ENCODE data around the gene ZNF630. TPM values are rescaled to one million over a fixed set of nuclear protein-coding genes. Genes with fewer than 3 reads are reported as not detected.

ZNF630 gene
- polyA plus RNA-seq (2013, experiment 1 of 2) = 1.3 TPM
- polyA plus RNA-seq (2013, experiment 2 of 2) = 1.1 TPM

DNA sequence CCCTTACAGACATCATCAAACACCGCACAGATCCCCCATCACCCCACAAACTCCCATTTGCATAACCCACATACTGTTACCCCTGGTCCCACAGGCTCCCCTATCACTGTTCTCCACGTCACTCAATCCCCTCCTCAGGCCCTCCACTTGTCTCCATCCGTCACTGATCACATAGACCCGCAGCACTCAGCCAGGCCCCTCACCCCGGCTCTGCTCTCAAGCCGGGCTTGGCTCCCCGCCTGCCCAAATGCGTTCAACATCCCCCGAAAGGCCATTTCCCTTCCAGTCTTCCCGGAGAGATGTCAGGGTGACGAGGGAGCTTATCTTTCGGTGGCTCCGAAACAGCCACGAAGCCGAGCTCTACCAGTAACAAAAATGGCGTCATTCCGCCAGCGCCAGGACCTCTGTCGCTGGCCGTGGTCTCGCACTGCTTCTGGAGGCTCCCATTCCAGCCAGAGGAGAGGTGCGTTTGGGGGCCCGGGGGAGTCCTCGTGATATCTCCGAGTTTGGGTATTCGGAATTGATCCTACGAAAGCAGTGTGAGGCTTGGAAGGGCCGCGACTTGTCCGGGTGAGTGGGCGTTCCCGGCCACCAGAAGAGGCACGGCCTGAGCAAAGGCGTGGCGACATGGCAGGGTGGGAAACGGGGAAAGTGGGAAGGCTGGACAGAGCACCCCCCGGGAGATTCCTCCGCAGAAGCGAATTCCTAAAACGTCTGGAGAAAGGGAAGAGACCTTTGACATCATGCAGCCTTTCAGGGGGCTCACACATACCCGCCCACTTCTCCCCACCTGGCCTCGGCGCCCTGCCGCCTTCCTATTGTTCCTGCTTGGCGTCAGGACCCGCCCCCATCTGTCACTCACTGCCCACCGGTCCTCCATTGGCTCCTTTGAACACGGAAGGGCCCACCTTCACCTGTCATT lies at the start of gene ZNF630:
TSS of gene ZNF630 (minus strand) at position 577 of the 922 bp plus-strand sequence. CDS start 4,754 bp downstream, outside the sequence.
- no CpG with 5 or more reads among the region's 48 CpGs for WGBS, 2 donors (ENCODE audit: extremely low coverage in 2 of 2, insufficient read length in 2 of 2, insufficient replicate concordance in 1 of 2)
- no peaks in the 10 kb centered on the region for H3K36me3 ChIP-seq (replicated peaks in 1 of 2; ENCODE audit: control insufficient read depth in 2 of 2, insufficient read depth in 2 of 2, low read length in 2 of 2)
- DNase-seq (ENCODE audit: low spot score) = peak; percentile 41

DNA sequence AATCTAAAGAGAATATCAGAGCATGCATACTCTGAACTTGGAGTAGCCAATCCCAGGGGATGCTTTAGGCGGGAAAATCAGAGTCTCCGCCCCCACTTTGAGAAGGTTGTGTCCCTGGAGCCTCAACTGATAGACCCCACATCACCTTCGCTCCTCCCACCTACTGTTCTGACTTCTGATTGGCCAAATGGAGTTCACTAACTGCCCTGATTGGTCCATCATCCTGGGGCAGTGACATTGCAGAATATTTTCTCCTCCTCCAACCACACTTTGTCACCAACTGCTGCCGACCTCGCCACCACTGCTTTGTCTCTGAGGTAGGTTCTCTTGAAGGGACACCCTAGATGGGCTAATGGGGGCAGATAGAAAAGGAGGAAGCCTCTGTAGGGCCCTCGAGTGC lies 36.3 kb upstream of the ZNF630 start:
- Histone ChIP-seq H3K18ac (ENCODE audit: low read length) (no peak overlapping the region), H2AFZ (ENCODE audit: low read length) (no peak overlapping the region), H3K4me3 (ENCODE audit: low read length in 2 of 2) (no peak overlapping the region), H3K4ac (ENCODE audit: low read length) (no peak overlapping the region), H4K8ac (ENCODE audit: low read depth, low read length) (no peak overlapping the region), H3K79me1 (ENCODE audit: low read depth, low read length) (no peaks in the 10 kb centered on the region), H3K4me2 (ENCODE audit: insufficient read depth, low read length, poor library complexity, severe bottlenecking) (no peak overlapping the region), H3K9ac (ENCODE audit: low read depth, low read length, poor library complexity) (no peak overlapping the region), H3K14ac (ENCODE audit: low read length) (no peak overlapping the region), H3K9me3 (replicated peaks in 1 of 2; ENCODE audit: control insufficient read depth in 2 of 2, insufficient read depth in 1 of 2, low read depth in 1 of 2, low read length in 2 of 2) (no peaks in the 10 kb centered on the region), H2BK12ac (ENCODE audit: low read length) (no peak overlapping the region), H2BK15ac (ENCODE audit: low read length) (no peak overlapping the region), H3K4me1 (ENCODE audit: control insufficient read depth in 2 of 2, insufficient read depth in 1 of 2, low read depth in 1 of 2, low read length in 2 of 2) (no peaks in the 10 kb centered on the region), H3K23ac (ENCODE audit: low read depth, low read length, poor library complexity) (no peak overlapping the region), H3K27me3 (ENCODE audit: control insufficient read depth in 3 of 3, insufficient read depth in 3 of 3, low read depth in 1 of 3, low read length in 3 of 3) (peaks cover 0 to 3% (median 0%) of the 10 kb centered on the region in 3 experiments), H3K27ac (replicated peaks; ENCODE audit: low read length) (no peak overlapping the region), H2BK120ac (ENCODE audit: low read depth, low read length) (no peak overlapping the region), H2BK5ac (ENCODE audit: low read length) (no peak overlapping the region), H3K36me3 (replicated peaks in 1 of 2; ENCODE audit: control insufficient read depth in 2 of 2, insufficient read depth in 2 of 2, low read length in 2 of 2) (no peaks in the 10 kb centered on the region), H4K91ac (ENCODE audit: low read depth, low read length, poor library complexity) (no peak overlapping the region), H2AK5ac (ENCODE audit: low read depth, low read length) (no peak overlapping the region)
- no peak for DNase-seq (ENCODE audit: low spot score)
- WGBS, 2 donors (ENCODE audit: extremely low coverage in 2 of 2, insufficient read length in 2 of 2, insufficient replicate concordance in 1 of 2) = no CpG with 5 or more reads among the region's 6 CpGs

More for the DNA sequence above, at the start of gene ZNF630:
- H3K9me3 ChIP-seq (replicated peaks in 1 of 2; ENCODE audit: control insufficient read depth in 2 of 2, insufficient read depth in 1 of 2, low read depth in 1 of 2, low read length in 2 of 2) = no peaks in the 10 kb centered on the region
- H4K8ac ChIP-seq (ENCODE audit: low read depth, low read length) = no peak within 1 kb of the TSS
- peak within 1 kb of the TSS; percentile 83 for H2AFZ ChIP-seq (ENCODE audit: low read length)
- H3K4me1 ChIP-seq (ENCODE audit: control insufficient read depth in 2 of 2, insufficient read depth in 1 of 2, low read depth in 1 of 2, low read length in 2 of 2) = peaks cover 0 to 2% of the 10 kb centered on the region in 2 donors
- no peak within 1 kb of the TSS for H2AK5ac ChIP-seq (ENCODE audit: low read depth, low read length)
- H4K91ac ChIP-seq (ENCODE audit: low read depth, low read length, poor library complexity) = no peak within 1 kb of the TSS
- H3K4ac ChIP-seq (ENCODE audit: low read length) = no peak within 1 kb of the TSS
- H3K9ac ChIP-seq (ENCODE audit: low read depth, low read length, poor library complexity) = peak within 1 kb of the TSS; percentile 44
- no peaks in the 10 kb centered on the region for H3K79me1 ChIP-seq (ENCODE audit: low read depth, low read length)
- H3K14ac ChIP-seq (ENCODE audit: low read length) = no peak within 1 kb of the TSS
- H2BK5ac ChIP-seq (ENCODE audit: low read length) = peak within 1 kb of the TSS; percentile 66
- H3K4me3 ChIP-seq (ENCODE audit: low read length in 2 of 2) = peak within 1 kb of the TSS; percentile 43 to 90
- no peak within 1 kb of the TSS for H2BK120ac ChIP-seq (ENCODE audit: low read depth, low read length)
- H3K18ac ChIP-seq (ENCODE audit: low read length) = peak within 1 kb of the TSS; percentile 91
- H2BK12ac ChIP-seq (ENCODE audit: low read length) = peak within 1 kb of the TSS; percentile 10
- no peak within 1 kb of the TSS for H3K23ac ChIP-seq (ENCODE audit: low read depth, low read length, poor library complexity)
- peak within 1 kb of the TSS; percentile 89 for H3K27ac ChIP-seq (replicated peaks; ENCODE audit: low read length)
- peak within 1 kb of the TSS; percentile 54 for H3K4me2 ChIP-seq (ENCODE audit: insufficient read depth, low read length, poor library complexity, severe bottlenecking)
- H3K27me3 ChIP-seq (ENCODE audit: control insufficient read depth in 3 of 3, insufficient read depth in 3 of 3, low read depth in 1 of 3, low read length in 3 of 3) = no peaks in the 10 kb centered on the region
- no peak within 1 kb of the TSS for H2BK15ac ChIP-seq (ENCODE audit: low read length)

DNA sequence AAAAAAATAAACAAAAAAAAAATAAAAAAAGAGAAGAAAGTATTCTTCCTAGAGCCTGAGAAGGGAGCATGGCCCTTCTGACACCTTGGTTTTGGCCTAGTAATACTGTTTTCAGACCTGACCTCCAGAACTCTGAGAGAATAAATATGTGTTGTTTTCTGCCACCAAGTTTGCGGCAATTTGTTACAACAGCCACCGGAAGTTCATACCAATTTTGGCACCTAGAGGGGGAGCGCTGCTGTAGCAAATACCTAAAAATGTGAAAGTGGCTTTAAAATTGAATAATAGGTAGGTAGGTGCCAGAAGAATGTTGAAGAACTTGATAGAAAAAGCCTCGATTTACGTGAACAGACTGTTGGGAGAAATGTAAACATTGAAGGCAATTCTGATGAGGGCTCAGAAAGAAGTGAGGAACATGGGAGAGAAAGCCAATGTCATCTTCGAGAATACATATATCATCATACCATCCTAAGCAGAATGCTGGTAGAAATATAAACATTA lies 31.5 kb upstream of the ZNF630 start:
- no peak for DNase-seq (ENCODE audit: low spot score)
- Histone ChIP-seq H3K27me3 (ENCODE audit: control insufficient read depth in 3 of 3, insufficient read depth in 3 of 3, low read depth in 1 of 3, low read length in 3 of 3) (no peaks in the 10 kb centered on the region), H3K4ac (ENCODE audit: low read length) (no peak overlapping the region), H3K9ac (ENCODE audit: low read depth, low read length, poor library complexity) (no peak overlapping the region), H3K4me2 (ENCODE audit: insufficient read depth, low read length, poor library complexity, severe bottlenecking) (no peak overlapping the region), H3K23ac (ENCODE audit: low read depth, low read length, poor library complexity) (no peak overlapping the region), H3K9me3 (replicated peaks in 1 of 2; ENCODE audit: control insufficient read depth in 2 of 2, insufficient read depth in 1 of 2, low read depth in 1 of 2, low read length in 2 of 2) (no peaks in the 10 kb centered on the region), H2BK5ac (ENCODE audit: low read length) (no peak overlapping the region), H2BK12ac (ENCODE audit: low read length) (no peak overlapping the region), H2BK120ac (ENCODE audit: low read depth, low read length) (no peak overlapping the region), H2BK15ac (ENCODE audit: low read length) (no peak overlapping the region), H3K79me1 (ENCODE audit: low read depth, low read length) (no peaks in the 10 kb centered on the region), H3K27ac (replicated peaks; ENCODE audit: low read length) (no peak overlapping the region), H3K4me3 (ENCODE audit: low read length in 2 of 2) (no peak overlapping the region), H3K4me1 (ENCODE audit: control insufficient read depth in 2 of 2, insufficient read depth in 1 of 2, low read depth in 1 of 2, low read length in 2 of 2) (no peaks in the 10 kb centered on the region), H4K8ac (ENCODE audit: low read depth, low read length) (no peak overlapping the region), H2AFZ (ENCODE audit: low read length) (no peak overlapping the region), H3K14ac (ENCODE audit: low read length) (no peak overlapping the region), H3K36me3 (replicated peaks in 1 of 2; ENCODE audit: control insufficient read depth in 2 of 2, insufficient read depth in 2 of 2, low read length in 2 of 2) (no peaks in the 10 kb centered on the region), H4K91ac (ENCODE audit: low read depth, low read length, poor library complexity) (no peak overlapping the region), H3K18ac (ENCODE audit: low read length) (no peak overlapping the region), H2AK5ac (ENCODE audit: low read depth, low read length) (no peak overlapping the region)
- no CpG with 5 or more reads among the region's 6 CpGs for WGBS, 2 donors (ENCODE audit: extremely low coverage in 2 of 2, insufficient read length in 2 of 2, insufficient replicate concordance in 1 of 2)

DNA sequence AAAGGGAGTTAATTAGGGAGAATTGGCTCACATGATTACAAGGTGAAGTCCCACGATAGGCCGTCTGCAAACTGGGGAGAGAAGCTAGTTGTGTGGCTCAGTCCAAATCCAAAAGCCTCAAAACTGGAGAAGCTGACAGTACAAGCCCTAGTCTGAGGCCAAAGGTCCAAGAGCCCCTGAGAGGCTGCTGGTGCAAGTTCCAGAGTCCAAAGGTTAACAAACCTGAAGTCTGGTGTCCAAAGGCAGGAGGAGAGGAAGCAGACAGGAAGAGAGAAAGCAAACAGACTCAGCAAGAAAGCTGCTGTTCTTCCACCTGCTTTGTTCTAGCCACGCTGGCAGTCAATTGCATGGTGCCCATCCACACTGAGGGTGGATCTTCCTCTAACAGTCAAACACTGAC lies 30.0 kb upstream of the ZNF630 start:
- no peaks in the 10 kb centered on the region for H3K9me3 ChIP-seq (replicated peaks in 1 of 2; ENCODE audit: control insufficient read depth in 2 of 2, insufficient read depth in 1 of 2, low read depth in 1 of 2, low read length in 2 of 2)
- no peak overlapping the region for H2BK5ac ChIP-seq (ENCODE audit: low read length)
- H3K9ac ChIP-seq (ENCODE audit: low read depth, low read length, poor library complexity) = no peak overlapping the region
- H3K4me1 ChIP-seq (ENCODE audit: control insufficient read depth in 2 of 2, insufficient read depth in 1 of 2, low read depth in 1 of 2, low read length in 2 of 2) = no peaks in the 10 kb centered on the region
- no peak overlapping the region for H4K8ac ChIP-seq (ENCODE audit: low read depth, low read length)
- no CpG with 5 or more reads among the region's 3 CpGs for WGBS, 2 donors (ENCODE audit: extremely low coverage in 2 of 2, insufficient read length in 2 of 2, insufficient replicate concordance in 1 of 2)
- H2BK120ac ChIP-seq (ENCODE audit: low read depth, low read length) = no peak overlapping the region
- H3K18ac ChIP-seq (ENCODE audit: low read length) = no peak overlapping the region
- H3K27me3 ChIP-seq (ENCODE audit: control insufficient read depth in 3 of 3, insufficient read depth in 3 of 3, low read depth in 1 of 3, low read length in 3 of 3) = no peaks in the 10 kb centered on the region
- no peak overlapping the region for H3K23ac ChIP-seq (ENCODE audit: low read depth, low read length, poor library complexity)
- no peak overlapping the region for H4K91ac ChIP-seq (ENCODE audit: low read depth, low read length, poor library complexity)
- no peak overlapping the region for H3K14ac ChIP-seq (ENCODE audit: low read length)
- no peak overlapping the region for H3K4me3 ChIP-seq (ENCODE audit: low read length in 2 of 2)
- no peak overlapping the region for H3K4me2 ChIP-seq (ENCODE audit: insufficient read depth, low read length, poor library complexity, severe bottlenecking)
- no peak overlapping the region for H2BK15ac ChIP-seq (ENCODE audit: low read length)
- no peak overlapping the region for H2AFZ ChIP-seq (ENCODE audit: low read length)
- no peaks in the 10 kb centered on the region for H3K36me3 ChIP-seq (replicated peaks in 1 of 2; ENCODE audit: control insufficient read depth in 2 of 2, insufficient read depth in 2 of 2, low read length in 2 of 2)
- H2AK5ac ChIP-seq (ENCODE audit: low read depth, low read length) = no peak overlapping the region
- no peak overlapping the region for H3K4ac ChIP-seq (ENCODE audit: low read length)
- H2BK12ac ChIP-seq (ENCODE audit: low read length) = no peak overlapping the region
- no peak overlapping the region for H3K27ac ChIP-seq (replicated peaks; ENCODE audit: low read length)
- H3K79me1 ChIP-seq (ENCODE audit: low read depth, low read length) = no peaks in the 10 kb centered on the region
- DNase-seq (ENCODE audit: low spot score) = no peak
